HepG2 (cell line): ENCODE measurements around the gene EIF3L. TPM values are rescaled to one million over a fixed set of nuclear protein-coding genes. Genes with fewer than 3 reads are reported as not detected.

ENCODE experiments used
- IKZF5 ChIP-seq: IDR thresholded peaks from 2 replicates; pipeline ENCODE4 v1.6.1; 2018; ENCODE audit warnings: missing genetic modification reagents, mild to moderate bottlenecking, missing compliant biosample characterization
- MED1 ChIP-seq: sonication (generic); formaldehyde crosslinking; IDR thresholded peaks from 2 replicates; pipeline ENCODE4 v1.4.0; 2020; ENCODE audit warnings: missing genetic modification reagents
- NFE2L1 ChIP-seq: sonication (generic); formaldehyde crosslinking; IDR thresholded peaks from 2 replicates; pipeline ENCODE4 v1.4.0; 2020; ENCODE audit warnings: missing genetic modification reagents, mild to moderate bottlenecking, borderline replicate concordance
- NFKBIZ ChIP-seq: IDR thresholded peaks from 2 replicates; pipeline ENCODE4 v1.6.1; 2018; ENCODE audit warnings: missing genetic modification reagents, missing compliant biosample characterization
- RBM39 ChIP-seq: fragments of 200-400 bp; formaldehyde crosslinking; IDR thresholded peaks from one replicate; pipeline ENCODE4 v1.6.1; 2018; ENCODE audit warnings: antibody characterized with exemption, mild to moderate bottlenecking, low read depth, low read length; ENCODE audit not compliant: poor library complexity, severe bottlenecking
- STAT6 ChIP-seq: sonication (generic); formaldehyde crosslinking; IDR thresholded peaks from 2 replicates; pipeline ENCODE4 v1.4.0; 2020; ENCODE audit warnings: missing genetic modification reagents, mild to moderate bottlenecking, borderline replicate concordance
- TAF1 ChIP-seq: sonication (generic); formaldehyde crosslinking; IDR thresholded peaks from 2 replicates; pipeline ENCODE4 v1.4.0; 2020; ENCODE audit warnings: missing genetic modification reagents
- ZBED4 ChIP-seq: sonication (generic); formaldehyde crosslinking; IDR thresholded peaks from 2 replicates; pipeline ENCODE4 v1.4.0; 2020; ENCODE audit warnings: missing genetic modification reagents, borderline replicate concordance
- ZBTB39 ChIP-seq: sonication (generic); formaldehyde crosslinking; IDR thresholded peaks from 2 replicates; pipeline ENCODE4 v1.5.0; 2020; ENCODE audit warnings: missing genetic modification reagents
- ZC3H13 ChIP-seq: sonication (generic); formaldehyde crosslinking; IDR thresholded peaks from 2 replicates; pipeline ENCODE4 v1.8.1; 2023; ENCODE audit warnings: mild to moderate bottlenecking, missing genetic modification reagents, moderate library complexity
- ZFP90 ChIP-seq: sonication (generic); formaldehyde crosslinking; IDR thresholded peaks from 2 replicates; pipeline ENCODE4 v1.8.0; 2022; ENCODE audit warnings: missing genetic modification reagents, mild to moderate bottlenecking, inconsistent platforms, borderline replicate concordance
- ZNF251 ChIP-seq: sonication (generic); formaldehyde crosslinking; IDR thresholded peaks from 2 replicates; pipeline ENCODE4 v1.9.0; 2021; ENCODE audit warnings: mild to moderate bottlenecking, missing genetic modification reagents
- ZNF3 ChIP-seq: IDR thresholded peaks from 2 replicates; pipeline ENCODE4 v1.7.0; 2017; ENCODE audit warnings: inconsistent platforms
- ZNF460 ChIP-seq: sonication (generic); formaldehyde crosslinking; IDR thresholded peaks from 2 replicates; pipeline ENCODE4 v1.5.1; 2020; ENCODE audit warnings: missing genetic modification reagents, mild to moderate bottlenecking, borderline replicate concordance
- ZNF598 ChIP-seq: sonication (generic); formaldehyde crosslinking; IDR thresholded peaks from 2 replicates; pipeline ENCODE4 v1.5.1; 2020; ENCODE audit warnings: mild to moderate bottlenecking, missing genetic modification reagents, borderline replicate concordance
- ZNF782 ChIP-seq: sonication (generic); formaldehyde crosslinking; IDR thresholded peaks from 2 replicates; pipeline ENCODE4 v1.4.0; 2020; ENCODE audit warnings: missing genetic modification reagents, mild to moderate bottlenecking, borderline replicate concordance
- polyA plus RNA-seq, 8 experiments: library from polyadenylated mRNA; depleted of rRNA in 3 of 8; stranded (reverse) in 7 of 8; unstranded in 1 of 8; fragments of >200 nt; fragmentation: Illumina TruSeq in 4 of 8; extraction: Trizol in 4 of 8; gene quantifications; 2 replicates each; pipeline versions ENCODE4 v1.2.1 to v1.2.3, GENCODE V29; 2011 to 2016; ENCODE audit warnings: low read depth in 4 of 8, missing spikeins in 1 of 8, mixed read lengths in 1 of 8; ENCODE audit not compliant: insufficient read depth in 1 of 8
- total RNA-seq, 5 experiments: library from RNA; depleted of rRNA; stranded (reverse); fragments of >200 nt; fragmentation: Illumina TruSeq; extraction: Trizol; gene quantifications; 2 replicates each; pipeline ENCODE4 v1.2.3, GENCODE V29; 2016; ENCODE audit warnings: low read depth in 1 of 5

Gene EIF3L
- total and polyA plus RNA-seq, 2 of the 13 experiments (the other 11 are each of a cell fraction or from before 2014, with no cell fraction given), result 514 to 793 TPM

- peak; percentile 68; the same call in 1 of the 2 replicates for TF ChIP-seq IKZF5 (CRISPR knock-in tag)
- no peak for TF ChIP-seq ZBTB39 (CRISPR knock-in tag)
- TF ChIP-seq NFKBIZ (CRISPR knock-in tag), result 0 out of 2 replicates have a peak, but pooled peaks have one; percentile 18
- TF ChIP-seq MED1 (CRISPR knock-in tag), result peak; percentile 83
- TF ChIP-seq ZNF3 (CRISPR knock-in tag), result no peak
- TF ChIP-seq ZNF598 (CRISPR knock-in tag), result no peak
- no peak for TF ChIP-seq ZNF251 (CRISPR knock-in tag)
- TF ChIP-seq ZFP90 (CRISPR knock-in tag), result 0 out of 2 replicates have a peak, but pooled peaks have one; percentile 66
- TF ChIP-seq RBM39, result peak; percentile 65
- TF ChIP-seq STAT6 (CRISPR knock-in tag), result peak; percentile 58; the same call in 1 of the 2 replicates
- no peak for TF ChIP-seq ZNF460
- TF ChIP-seq ZBED4 (CRISPR knock-in tag), result peak; percentile 24; the same call in 1 of the 2 replicates
- no peak for TF ChIP-seq NFE2L1 (CRISPR knock-in tag)
- TF ChIP-seq ZC3H13 (CRISPR knock-in tag), result peak; percentile 100
- TF ChIP-seq TAF1, result peak; percentile 82
- TF ChIP-seq ZNF782 (CRISPR knock-in tag), result peak; percentile 85
These were observed 41.6 kb upstream of the EIF3L start, which contains the start of gene GCAT (continued) for GRCh38 chr22:37807410-37808293.
